OCI-LY7 (cell line): ENCODE measurements around the gene PIEZO2.

ENCODE experiments used
- EZH2phosphoT487 ChIP-seq: fragments of 200-600 bp; sonication (generic); IDR thresholded peaks from 2 replicates; pipeline ENCODE4 v1.6.1; 2018; ENCODE audit warnings: low read depth, borderline replicate concordance, mild to moderate bottlenecking, mixed run types, antibody characterized with exemption, low read length, moderate library complexity, mixed read lengths
- TF ChIP-seq, protein P1 (sequence below): fragments of 200-600 bp; sonication (generic); conservative IDR thresholded peaks from 2 replicates; pipeline ENCODE4 v1.5.1; 2014; ENCODE audit warnings: mild to moderate bottlenecking, antibody characterized with exemption, low read length, moderate library complexity, mixed read lengths

GRCh38 chr18:11024928-11025669 lies 124.3 kb downstream of the PIEZO2 start:
- TF ChIP-seq EZH2phosphoT487 = no peak
- TF ChIP-seq, protein P1, sequence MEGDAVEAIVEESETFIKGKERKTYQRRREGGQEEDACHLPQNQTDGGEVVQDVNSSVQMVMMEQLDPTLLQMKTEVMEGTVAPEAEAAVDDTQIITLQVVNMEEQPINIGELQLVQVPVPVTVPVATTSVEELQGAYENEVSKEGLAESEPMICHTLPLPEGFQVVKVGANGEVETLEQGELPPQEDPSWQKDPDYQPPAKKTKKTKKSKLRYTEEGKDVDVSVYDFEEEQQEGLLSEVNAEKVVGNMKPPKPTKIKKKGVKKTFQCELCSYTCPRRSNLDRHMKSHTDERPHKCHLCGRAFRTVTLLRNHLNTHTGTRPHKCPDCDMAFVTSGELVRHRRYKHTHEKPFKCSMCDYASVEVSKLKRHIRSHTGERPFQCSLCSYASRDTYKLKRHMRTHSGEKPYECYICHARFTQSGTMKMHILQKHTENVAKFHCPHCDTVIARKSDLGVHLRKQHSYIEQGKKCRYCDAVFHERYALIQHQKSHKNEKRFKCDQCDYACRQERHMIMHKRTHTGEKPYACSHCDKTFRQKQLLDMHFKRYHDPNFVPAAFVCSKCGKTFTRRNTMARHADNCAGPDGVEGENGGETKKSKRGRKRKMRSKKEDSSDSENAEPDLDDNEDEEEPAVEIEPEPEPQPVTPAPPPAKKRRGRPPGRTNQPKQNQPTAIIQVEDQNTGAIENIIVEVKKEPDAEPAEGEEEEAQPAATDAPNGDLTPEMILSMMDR = no peak
